Stimulated activated naive CD8-positive, alpha-beta T cell treated with anti-CD3 and anti-CD28 coated beads, Interleukin-15, amount 100 ng/mL, for 72 hours (primary cell): Measurements from ENCODE around the gene GLDC.
"Not testable (repeated sequence)": the region's sequence is repeated elsewhere in the genome, so short reads cannot be mapped to it uniquely, and the experiment has no call there.

ENCODE experiments used
- ATAC-seq: fragments of 150-1000 bp; cut with Tn5 transposase; 2 replicates; pipeline ENCODE4 v1.10.0; 2021; ENCODE audit warnings: mild to moderate bottlenecking, moderate library complexity
- DNase-seq, 2 donors: peaks; one replicate each; pipeline ENCODE4 v3.0.0; 2021 to 2022
- H3K27ac Mint-ChIP-seq, 2 donors: one replicate each; pipeline ENCODE4 v1.8.0; 2022; ENCODE audit warnings: mild to moderate bottlenecking in 2 of 2, mixed read lengths in 2 of 2, moderate library complexity in 2 of 2
- H3K27me3 Mint-ChIP-seq: one replicate; pipeline ENCODE4 v1.8.0; 2022; ENCODE audit warnings: mixed read lengths
- H3K4me1 Mint-ChIP-seq: one replicate; pipeline ENCODE4 v1.8.0; 2022; ENCODE audit warnings: mild to moderate bottlenecking, mixed read lengths
- H3K4me3 Mint-ChIP-seq, 2 donors: one replicate each; pipeline ENCODE4 v1.8.0; 2022; ENCODE audit warnings: mild to moderate bottlenecking in 2 of 2, mixed read lengths in 2 of 2, moderate library complexity in 1 of 2
- H3K9me3 Mint-ChIP-seq, 2 donors: one replicate each; pipeline ENCODE4 v1.8.0; 2022; ENCODE audit warnings: mixed read lengths in 2 of 2

The GLDC gene

DNA sequence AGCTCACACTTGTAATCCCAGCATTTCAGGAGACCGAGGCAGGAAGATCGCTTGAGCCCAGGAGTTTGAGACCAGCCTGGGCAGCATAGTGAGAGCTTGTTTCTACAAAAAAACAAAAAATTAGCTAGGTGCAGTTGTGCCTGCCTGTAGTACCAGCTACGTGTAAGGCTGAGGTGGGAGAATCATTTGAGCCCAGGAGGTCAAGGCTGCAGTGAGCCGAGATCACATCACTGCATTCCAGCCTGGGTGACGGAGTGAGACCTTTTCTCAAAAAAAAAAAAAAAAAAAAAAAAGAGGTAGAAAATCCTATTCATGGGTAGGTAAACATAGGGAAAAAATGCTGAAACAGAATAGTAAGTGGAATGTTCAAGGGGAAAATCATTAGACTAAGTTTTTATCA lies 102.9 kb downstream of the GLDC start:
- not testable (repeated sequence) for H3K4me1 Mint-ChIP-seq, H3K27ac Mint-ChIP-seq, ATAC-seq, H3K4me3 Mint-ChIP-seq, H3K27me3 Mint-ChIP-seq, H3K9me3 Mint-ChIP-seq, DNase-seq

DNA sequence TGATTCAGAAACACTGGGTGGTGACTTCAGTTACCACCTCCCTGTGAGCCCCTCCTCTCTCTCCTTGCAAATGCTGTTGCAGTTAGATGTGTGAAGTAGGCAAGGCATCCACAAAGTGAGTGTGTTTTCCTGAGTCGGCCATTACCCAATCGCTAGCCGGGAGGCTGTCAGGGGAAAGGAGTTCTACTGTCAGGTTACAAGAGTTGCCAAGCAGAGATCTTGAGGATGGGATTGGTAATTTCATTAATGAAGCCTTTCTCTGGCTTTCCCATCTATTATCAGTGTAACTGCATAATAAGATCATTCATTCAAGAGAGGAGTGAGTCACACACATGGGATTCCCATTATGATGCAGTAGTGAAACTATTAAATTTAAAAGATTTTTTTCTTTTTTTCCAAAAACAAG lies 106.9 kb downstream of the GLDC start:
- Mint-ChIP-seq H3K4me3 (no peak overlapping the region), H3K27me3 (peaks cover 7% of the 10 kb centered on the region), H3K4me1 (no peaks in the 10 kb centered on the region), H3K9me3 (no peaks in the 10 kb centered on the region), H3K27ac (no peak overlapping the region)
- DNase-seq (no peak), ATAC-seq (no peak)

DNA sequence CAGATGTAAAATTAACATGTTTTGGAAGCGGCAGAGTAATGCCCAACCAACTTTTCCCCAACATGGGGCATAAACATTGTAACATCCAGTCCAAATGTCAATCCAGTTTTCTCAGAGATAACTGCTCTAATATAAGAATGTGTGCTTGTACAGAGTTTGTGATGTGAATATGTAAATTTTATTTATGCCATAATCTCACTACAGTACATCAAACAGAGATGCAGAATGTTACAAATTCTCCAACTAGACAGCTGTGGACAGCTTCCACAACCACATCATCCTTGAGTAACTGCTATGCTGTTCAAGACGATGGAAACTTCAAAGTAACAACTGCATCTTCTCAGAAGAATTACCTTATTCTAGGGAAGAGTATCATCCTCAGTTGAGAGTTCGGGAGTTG lies 109.9 kb downstream of the GLDC start:
- ATAC-seq (no peak), DNase-seq (no peak)
- Mint-ChIP-seq H3K27me3 (no peaks in the 10 kb centered on the region), H3K4me3 (no peak overlapping the region), H3K4me1 (no peaks in the 10 kb centered on the region), H3K27ac (no peak overlapping the region), H3K9me3 (no peaks in the 10 kb centered on the region)

DNA sequence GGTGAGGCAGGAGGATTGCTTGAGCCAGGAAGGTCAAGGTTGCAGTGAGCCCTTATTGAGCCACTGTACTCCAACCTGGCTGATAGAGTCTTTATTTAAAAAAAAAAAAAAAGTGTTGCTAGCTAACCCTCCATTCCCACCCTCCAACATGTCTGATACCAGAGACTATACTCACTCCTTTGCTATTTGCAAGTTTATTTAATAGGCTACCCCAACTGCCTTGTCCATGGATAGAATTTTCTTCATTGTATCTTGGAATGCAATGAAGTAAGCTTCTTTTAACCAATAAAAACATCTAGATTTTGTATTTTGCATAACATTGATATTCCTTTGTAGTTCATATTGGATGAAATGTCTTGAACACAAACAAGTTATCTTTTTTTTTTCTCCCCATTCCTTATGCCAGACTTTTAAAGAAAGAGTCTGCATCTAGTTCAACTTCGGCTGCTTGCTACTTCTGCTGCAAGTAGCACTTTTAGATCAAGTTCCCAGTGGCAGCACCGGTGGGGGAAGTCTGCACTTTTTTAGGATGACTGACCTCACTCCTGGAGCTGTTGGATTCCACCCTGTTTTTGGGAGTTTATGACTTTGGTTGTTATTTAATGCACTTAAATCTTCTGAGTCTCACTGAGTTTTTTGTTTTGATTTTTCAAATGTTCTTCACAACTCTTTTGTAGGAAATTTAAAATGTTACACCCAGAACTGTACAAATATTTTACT lies 120.0 kb downstream of the GLDC start:
- no peak overlapping the region for H3K27ac Mint-ChIP-seq
- H3K4me3 Mint-ChIP-seq: no peak overlapping the region
- peaks cover 13 to 22% of the 10 kb centered on the region in 2 donors for H3K9me3 Mint-ChIP-seq
- DNase-seq (no peak), ATAC-seq (no peak)
- no peaks in the 10 kb centered on the region for H3K27me3 Mint-ChIP-seq
- H3K4me1 Mint-ChIP-seq: no peaks in the 10 kb centered on the region

DNA sequence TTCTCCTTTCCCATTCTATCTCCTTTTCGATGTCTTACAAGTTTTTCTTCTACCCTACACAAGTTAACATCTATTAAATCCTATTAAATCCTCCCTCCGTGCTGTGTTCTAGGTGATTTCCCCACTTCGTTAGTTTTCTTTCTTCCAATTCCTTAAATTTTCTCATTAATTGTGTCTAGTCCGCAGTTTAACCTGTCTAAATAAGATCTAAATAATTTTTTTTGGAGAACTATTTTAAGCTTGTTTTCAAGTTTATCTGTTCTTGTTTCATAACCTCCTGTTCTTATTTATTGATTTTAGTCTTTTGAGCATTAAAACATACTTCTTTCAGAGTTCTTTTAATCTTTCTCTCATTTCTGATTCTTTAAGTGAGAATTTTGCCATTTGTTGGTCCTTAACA lies 123.3 kb downstream of the GLDC start:
- no peak overlapping the region for H3K4me3 Mint-ChIP-seq
- H3K27ac Mint-ChIP-seq: no peak overlapping the region
- no peaks in the 10 kb centered on the region for H3K4me1 Mint-ChIP-seq
- H3K9me3 Mint-ChIP-seq: peaks cover 16 to 28% of the 10 kb centered on the region in 2 donors
- H3K27me3 Mint-ChIP-seq: no peaks in the 10 kb centered on the region
- DNase-seq: no peak
- ATAC-seq: no peak

DNA sequence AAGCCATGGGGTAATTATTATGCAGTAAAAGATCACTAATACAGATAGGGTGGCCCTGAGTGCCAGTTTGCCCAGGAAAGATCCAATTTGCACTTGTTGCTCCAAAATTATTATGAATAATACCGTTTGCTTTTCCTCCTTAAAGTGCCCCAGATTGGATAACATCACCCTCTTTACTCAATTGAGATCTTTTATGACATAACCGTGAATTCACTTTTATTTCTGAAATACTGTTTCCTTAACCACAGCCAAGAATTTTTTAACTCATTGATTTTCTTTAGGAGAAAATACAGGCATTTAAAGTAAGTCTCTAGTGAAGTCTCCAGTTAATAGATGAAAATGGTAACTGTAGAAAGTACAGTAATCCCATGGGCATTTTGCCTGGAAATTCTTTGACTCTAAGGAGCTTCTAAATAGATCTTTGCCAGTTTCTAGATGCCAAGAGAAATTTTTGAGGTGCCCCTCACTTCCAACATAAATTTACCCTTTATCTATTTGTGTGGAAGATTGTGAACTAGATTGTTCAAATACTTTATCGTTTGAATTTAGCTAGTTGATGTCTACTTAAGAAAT lies 133.4 kb downstream of the GLDC start:
- DNase-seq (no peak), ATAC-seq (no peak)
- Mint-ChIP-seq H3K27me3 (no peaks in the 10 kb centered on the region), H3K9me3 (peaks cover 0 to 8% of the 10 kb centered on the region in 2 donors), H3K4me3 (no peak overlapping the region), H3K4me1 (no peaks in the 10 kb centered on the region), H3K27ac (peak overlapping the region in 1 of 2 donors; percentile 76)

DNA sequence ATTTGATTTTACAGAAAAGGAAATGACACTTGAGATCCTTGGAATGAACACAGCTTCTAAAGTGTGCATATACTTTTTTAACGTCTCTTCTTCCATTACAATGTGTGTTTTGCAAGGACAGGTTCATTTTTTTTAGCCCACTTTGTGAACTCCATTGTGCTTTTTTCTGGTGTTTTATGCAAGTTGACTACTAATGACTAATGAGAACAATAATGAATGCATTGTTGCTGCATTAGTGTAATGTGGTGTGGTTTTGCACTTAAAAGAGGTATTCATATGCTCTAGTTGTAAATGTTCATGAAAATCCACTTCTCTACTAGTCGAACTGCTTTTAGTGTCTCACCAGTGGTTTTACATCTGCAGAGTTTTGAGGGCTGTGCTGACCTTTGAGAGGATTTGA lies 139.0 kb downstream of the GLDC start:
- H3K9me3 Mint-ChIP-seq: peaks cover 0 to 2% of the 10 kb centered on the region in 2 donors
- H3K27me3 Mint-ChIP-seq: no peaks in the 10 kb centered on the region
- ATAC-seq (no peak), DNase-seq (no peak)
- H3K27ac Mint-ChIP-seq: no peak overlapping the region
- H3K4me1 Mint-ChIP-seq: no peaks in the 10 kb centered on the region
- H3K4me3 Mint-ChIP-seq: no peak overlapping the region

DNA sequence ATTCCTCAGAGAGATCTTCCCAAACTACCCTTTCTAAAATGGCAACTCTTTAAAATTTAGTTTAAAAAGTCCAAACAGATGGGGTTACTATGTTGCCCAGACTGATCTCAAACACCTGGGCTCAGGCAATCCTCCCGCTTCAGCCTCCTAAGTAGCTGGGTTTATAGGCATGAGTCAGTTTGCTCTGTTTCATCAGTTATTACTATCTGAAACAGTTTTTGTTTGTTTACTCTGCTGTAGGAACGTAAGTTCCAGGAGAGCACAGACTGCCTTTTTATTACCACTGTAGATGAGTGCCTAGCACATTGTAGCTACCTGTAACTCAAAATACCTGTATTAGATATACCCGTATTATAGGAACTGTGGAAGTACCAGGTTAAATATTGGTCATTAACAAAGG lies 143.1 kb downstream of the GLDC start:
- DNase-seq (no peak), ATAC-seq (no peak)
- H3K27ac Mint-ChIP-seq: peak overlapping the region in 1 of 2 donors; percentile 12
- no peak overlapping the region for H3K4me3 Mint-ChIP-seq
- H3K27me3 Mint-ChIP-seq: no peaks in the 10 kb centered on the region
- H3K9me3 Mint-ChIP-seq: no peaks in the 10 kb centered on the region
- no peaks in the 10 kb centered on the region for H3K4me1 Mint-ChIP-seq

DNA sequence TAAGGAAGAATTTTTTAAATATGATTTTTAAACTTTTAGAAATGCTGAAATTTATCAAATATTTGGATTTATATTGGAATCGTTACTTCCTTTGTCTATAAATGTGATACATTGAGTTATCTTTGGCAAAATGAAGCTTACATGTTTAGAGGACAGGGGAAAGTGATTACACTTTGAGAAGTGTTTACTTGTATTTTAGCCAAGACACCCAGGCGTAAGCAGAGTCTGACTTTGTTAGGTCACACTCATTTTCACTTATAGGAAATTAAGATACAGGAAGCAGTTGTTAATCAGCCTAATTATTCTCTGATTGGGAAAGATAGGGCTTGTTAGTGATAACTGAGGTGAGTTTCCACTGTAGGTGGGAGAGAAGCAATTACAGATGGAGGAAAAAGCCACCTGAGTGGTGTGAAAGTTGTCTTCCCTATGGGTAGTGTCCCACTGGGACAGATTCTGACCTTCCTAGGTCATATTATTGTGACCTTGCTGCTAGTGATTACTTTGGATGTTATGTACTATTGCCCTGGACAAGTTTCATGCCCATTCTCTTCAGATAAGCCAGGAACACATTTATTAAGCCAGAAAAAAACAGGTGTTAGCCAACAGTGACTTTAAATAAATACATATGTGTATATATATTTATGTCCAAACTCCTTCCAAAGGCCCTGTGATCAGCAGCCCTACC lies 143.9 kb downstream of the GLDC start:
- Mint-ChIP-seq H3K27me3 (no peaks in the 10 kb centered on the region), H3K9me3 (no peaks in the 10 kb centered on the region), H3K4me3 (no peak overlapping the region), H3K27ac (peak overlapping the region in 1 of 2 donors; percentile 50), H3K4me1 (no peaks in the 10 kb centered on the region)
- no peak for ATAC-seq
- DNase-seq: no peak

DNA sequence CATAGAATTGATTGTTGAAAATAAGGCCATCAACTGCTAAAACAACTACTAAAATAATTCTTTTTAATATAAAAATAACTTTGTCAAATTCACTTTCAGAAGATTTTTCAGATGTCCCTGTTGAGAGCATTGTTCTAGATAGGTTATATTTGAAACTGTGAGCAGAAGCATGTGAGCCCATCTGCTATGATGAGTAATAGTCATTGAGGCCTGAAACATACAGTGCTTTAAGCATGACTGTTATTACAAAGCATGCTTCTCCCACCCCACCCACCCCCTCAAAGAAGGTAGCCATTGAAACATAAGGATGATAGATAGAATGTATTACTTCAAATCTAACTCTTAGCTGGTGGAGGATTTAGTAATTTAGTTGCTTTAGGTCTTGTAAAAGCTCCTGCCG lies 146.5 kb downstream of the GLDC start:
- no peak overlapping the region for H3K4me3 Mint-ChIP-seq
- no peak overlapping the region for H3K27ac Mint-ChIP-seq
- H3K9me3 Mint-ChIP-seq: no peaks in the 10 kb centered on the region
- H3K4me1 Mint-ChIP-seq: no peaks in the 10 kb centered on the region
- H3K27me3 Mint-ChIP-seq: no peaks in the 10 kb centered on the region
- no peak for ATAC-seq
- DNase-seq: no peak

DNA sequence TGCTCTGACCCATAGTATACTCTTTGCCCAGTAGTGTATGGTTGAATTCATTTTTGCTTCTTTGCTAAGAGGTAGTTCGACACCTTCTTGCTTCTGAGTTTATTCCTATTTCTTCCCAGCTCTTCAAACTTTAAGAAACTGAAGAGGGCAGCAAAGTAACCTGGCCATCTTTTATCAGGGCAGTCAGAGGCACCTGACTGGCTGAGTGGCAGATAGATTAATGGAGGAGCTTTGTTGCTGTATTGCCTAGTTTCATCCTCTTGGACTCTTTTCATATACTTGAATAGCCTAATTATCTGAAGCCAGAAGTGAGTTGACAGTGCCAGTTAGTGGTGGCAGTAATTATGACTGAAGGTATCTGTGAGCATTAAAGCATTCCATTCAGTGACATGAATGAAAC lies 150.1 kb downstream of the GLDC start:
- DNase-seq: no peak
- Mint-ChIP-seq H3K4me3 (no peak overlapping the region), H3K4me1 (peaks cover 6% of the 10 kb centered on the region), H3K27me3 (no peaks in the 10 kb centered on the region), H3K9me3 (no peaks in the 10 kb centered on the region), H3K27ac (no peak overlapping the region)
- no peak for ATAC-seq

DNA sequence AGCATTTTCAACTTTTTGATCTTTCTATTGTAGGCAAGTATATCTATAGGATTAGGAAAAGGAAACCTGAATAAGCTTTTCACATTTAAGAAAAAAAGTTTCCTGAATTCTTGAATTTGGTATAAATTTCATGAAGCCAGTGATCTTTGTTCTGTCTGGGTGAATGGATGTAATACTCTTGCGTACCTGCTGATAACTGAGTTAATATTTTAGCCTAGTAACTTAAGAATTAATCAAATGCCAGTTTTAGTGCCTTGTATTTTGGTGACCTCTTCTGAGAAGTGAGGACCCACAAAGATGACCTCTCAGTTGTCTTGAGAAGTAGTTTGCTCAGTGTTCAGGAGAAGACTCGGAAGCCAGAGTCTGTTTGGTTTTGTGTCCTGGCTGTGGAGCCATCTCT lies 154.7 kb downstream of the GLDC start:
- no peak overlapping the region for H3K4me3 Mint-ChIP-seq
- no peak for DNase-seq
- peaks cover 6% of the 10 kb centered on the region for H3K4me1 Mint-ChIP-seq
- no peak for ATAC-seq
- no peaks in the 10 kb centered on the region for H3K27me3 Mint-ChIP-seq
- H3K9me3 Mint-ChIP-seq: no peaks in the 10 kb centered on the region
- H3K27ac Mint-ChIP-seq: no peak overlapping the region

DNA sequence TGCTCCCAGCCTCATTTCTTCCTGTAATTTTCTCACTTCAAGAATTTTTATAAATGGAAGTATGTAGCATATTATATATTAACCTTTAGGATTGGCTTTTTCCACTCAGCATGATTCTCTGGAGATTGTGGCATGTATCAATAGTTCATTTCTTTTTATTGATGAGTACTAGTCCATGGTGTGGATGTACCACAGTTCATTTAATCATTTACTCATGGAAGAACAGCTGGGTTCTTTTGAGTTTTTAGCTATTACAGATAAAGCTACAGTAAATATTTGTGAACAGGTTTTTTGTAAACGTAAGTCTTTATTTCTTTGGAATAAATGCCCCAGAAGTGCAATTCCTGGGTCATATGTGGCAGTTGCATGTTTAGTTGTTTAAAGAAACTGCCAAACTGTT lies 156.4 kb downstream of the GLDC start:
- Mint-ChIP-seq H3K27ac (no peak overlapping the region), H3K4me3 (no peak overlapping the region), H3K4me1 (peaks cover 6% of the 10 kb centered on the region), H3K9me3 (no peaks in the 10 kb centered on the region), H3K27me3 (no peaks in the 10 kb centered on the region)
- DNase-seq: no peak
- no peak for ATAC-seq

DNA sequence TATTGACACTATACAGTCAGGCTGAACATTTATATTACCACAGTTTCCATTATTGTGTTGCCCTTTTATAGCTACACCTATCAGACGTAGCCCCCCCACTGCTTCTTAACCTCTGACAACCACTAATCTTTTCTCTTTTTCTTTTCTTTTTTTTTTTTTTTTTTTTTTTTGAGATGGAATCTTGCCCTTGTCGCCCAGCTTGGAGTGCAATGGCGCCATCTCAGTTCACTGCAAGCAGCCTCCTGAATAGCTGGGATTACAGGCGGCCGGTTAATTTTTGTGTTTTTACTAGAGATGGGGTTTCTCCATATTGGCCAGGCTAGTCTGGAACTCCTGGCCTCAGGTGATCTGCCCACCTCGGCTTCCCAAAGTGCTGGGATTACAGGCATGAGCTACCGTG lies 157.1 kb downstream of the GLDC start:
- no peak overlapping the region for H3K4me3 Mint-ChIP-seq
- no peaks in the 10 kb centered on the region for H3K9me3 Mint-ChIP-seq
- no peaks in the 10 kb centered on the region for H3K27me3 Mint-ChIP-seq
- peaks cover 6% of the 10 kb centered on the region for H3K4me1 Mint-ChIP-seq
- DNase-seq (no peak), ATAC-seq (no peak)
- peak overlapping the region in 1 of 2 donors; percentile 67 for H3K27ac Mint-ChIP-seq

DNA sequence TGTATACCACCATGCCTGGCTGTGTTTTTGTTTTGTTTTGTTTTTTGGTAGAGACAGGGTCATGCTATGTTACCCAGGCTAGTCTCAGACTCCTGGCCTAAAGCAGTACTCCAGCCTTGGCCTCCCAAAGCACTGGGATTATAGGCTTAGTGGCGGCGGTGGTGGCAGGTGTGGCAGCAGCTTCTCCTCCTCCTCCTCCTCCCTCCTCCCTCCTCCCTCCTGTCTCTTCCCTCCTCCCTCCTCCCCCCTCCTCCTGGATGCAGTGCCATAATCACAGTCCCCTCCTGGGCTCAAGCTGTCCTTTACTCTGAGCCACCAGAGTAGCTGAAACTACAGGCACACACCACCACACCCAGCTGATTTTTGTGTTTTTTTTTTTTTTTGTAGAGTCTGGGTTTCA lies 161.3 kb downstream of the GLDC start:
- Mint-ChIP-seq H3K27ac (peak overlapping the region in 1 of 2 donors; percentile 20), H3K4me1 (no peaks in the 10 kb centered on the region), H3K27me3 (no peaks in the 10 kb centered on the region), H3K4me3 (no peak overlapping the region), H3K9me3 (no peaks in the 10 kb centered on the region)
- no peak for ATAC-seq
- no peak for DNase-seq
